GM23338 (cell line): ENCODE results near the gene PLPP4.

Experiments used
- JUNB ChIP-seq: IDR thresholded peaks from one replicate; pipeline ENCODE4 v1.6.1; 2016; ENCODE audit warnings: antibody characterized with exemption; ENCODE audit not compliant: unreplicated experiment
- POLR2AphosphoS5 ChIP-seq: IDR thresholded peaks from 2 replicates; pipeline ENCODE4 v1.6.1; 2016; ENCODE audit warnings: antibody characterized with exemption, low read depth
- REST ChIP-seq: IDR thresholded peaks from one replicate; pipeline ENCODE4 v1.6.1; 2018; ENCODE audit warnings: antibody characterized with exemption; ENCODE audit not compliant: unreplicated experiment
- TF ChIP-seq, protein P1 (sequence below), 2 experiments: fragments of 200-600 bp in 1 of 2; sonication (generic) in 1 of 2; conservative IDR thresholded peaks; 2 replicates each; pipeline versions ENCODE4 v1.5.1 to v1.6.1; 2016 to 2017; ENCODE audit warnings: antibody characterized with exemption in 2 of 2, low read depth in 2 of 2, mild to moderate bottlenecking in 2 of 2, moderate library complexity in 1 of 2

GRCh38 chr10:120517881-120518484 lies 61.0 kb downstream of the PLPP4 start:
- TF ChIP-seq, protein P1, sequence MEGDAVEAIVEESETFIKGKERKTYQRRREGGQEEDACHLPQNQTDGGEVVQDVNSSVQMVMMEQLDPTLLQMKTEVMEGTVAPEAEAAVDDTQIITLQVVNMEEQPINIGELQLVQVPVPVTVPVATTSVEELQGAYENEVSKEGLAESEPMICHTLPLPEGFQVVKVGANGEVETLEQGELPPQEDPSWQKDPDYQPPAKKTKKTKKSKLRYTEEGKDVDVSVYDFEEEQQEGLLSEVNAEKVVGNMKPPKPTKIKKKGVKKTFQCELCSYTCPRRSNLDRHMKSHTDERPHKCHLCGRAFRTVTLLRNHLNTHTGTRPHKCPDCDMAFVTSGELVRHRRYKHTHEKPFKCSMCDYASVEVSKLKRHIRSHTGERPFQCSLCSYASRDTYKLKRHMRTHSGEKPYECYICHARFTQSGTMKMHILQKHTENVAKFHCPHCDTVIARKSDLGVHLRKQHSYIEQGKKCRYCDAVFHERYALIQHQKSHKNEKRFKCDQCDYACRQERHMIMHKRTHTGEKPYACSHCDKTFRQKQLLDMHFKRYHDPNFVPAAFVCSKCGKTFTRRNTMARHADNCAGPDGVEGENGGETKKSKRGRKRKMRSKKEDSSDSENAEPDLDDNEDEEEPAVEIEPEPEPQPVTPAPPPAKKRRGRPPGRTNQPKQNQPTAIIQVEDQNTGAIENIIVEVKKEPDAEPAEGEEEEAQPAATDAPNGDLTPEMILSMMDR (conservative IDR thresholded peaks at IDR 0.05; ENCODE audit: low read depth in 2 of 2) = no peak
- TF ChIP-seq POLR2AphosphoS5 (no peak), JUNB (no peak), REST (no peak)
